PC-3 (cell line): Measurements from ENCODE around the gene CREB3L4. TPM values are rescaled to one million over a fixed set of nuclear protein-coding genes. Genes with fewer than 3 reads are reported as not detected.
"Not testable (repeated sequence)": the region's sequence is repeated elsewhere in the genome, so short reads cannot be mapped to it uniquely, and the experiment has no call there.

Experiments used
- ATAC-seq: fragments of 200-7000 bp; cut with Tn5 transposase; 2 replicates; pipeline ENCODE4 v1.9.1; 2020; ENCODE audit warnings: mild to moderate bottlenecking, moderate library complexity
- BruUV-seq: library from RNA; stranded (reverse); fragments of 400-500 nt; replicated peaks from 2 replicates; lab custom pipeline; 2021; lab: Mats Ljungman, UMichigan
- CTCF ChIA-PET: fragments of 300-600 bp; sonication (Branson Sonifier 250); formaldehyde crosslinking; loops from one replicate; lab custom pipeline; 2022; ENCODE audit warnings: antibody characterized with exemption; lab: Charles Lee
- POLR2A ChIA-PET: fragments of 300-600 bp; sonication (Branson Sonifier 250); formaldehyde crosslinking; loops from one replicate; lab custom pipeline; 2022; ENCODE audit warnings: antibody characterized with exemption; ENCODE audit not compliant: unreplicated experiment; lab: Charles Lee
- DNase-seq: peaks from one replicate; pipeline ENCODE4 v3.0.0-alpha.2; 2015
- H2AFZ ChIP-seq: fragments of 300-600 bp; sonication (generic); 2 replicates; pipeline ENCODE4 v1.6.0; 2016; ENCODE audit warnings: antibody characterized with exemption, low read length
- H3F3A ChIP-seq: fragments of 300-600 bp; sonication (generic); one replicate; pipeline ENCODE4 v1.6.0; 2017; ENCODE audit warnings: antibody characterized with exemption, low read length, control low read depth, mild to moderate bottlenecking; ENCODE audit not compliant: unreplicated experiment
- H3K27ac ChIP-seq: fragments of 300-600 bp; sonication (generic); 2 replicates; pipeline ENCODE4 v1.5.1; 2016; ENCODE audit warnings: mild to moderate bottlenecking, low read length
- H3K27me3 ChIP-seq: fragments of 300-600 bp; sonication (generic); 2 replicates; pipeline ENCODE4 v1.6.1; 2016; ENCODE audit warnings: low read length, mixed read lengths
- H3K36me3 ChIP-seq: fragments of 300-600 bp; sonication (generic); 2 replicates; pipeline ENCODE4 v1.6.1; 2016; ENCODE audit warnings: low read depth, mixed run types, low read length, mixed read lengths
- H3K4me1 ChIP-seq: fragments of 300-600 bp; sonication (generic); 2 replicates; pipeline ENCODE4 v1.5.1; 2016; ENCODE audit warnings: low read length; ENCODE audit not compliant: insufficient read depth
- H3K4me2 ChIP-seq: fragments of 300-600 bp; sonication (generic); 2 replicates; pipeline ENCODE4 v1.6.0; 2016; ENCODE audit warnings: low read length
- H3K4me3 ChIP-seq: fragments of 300-600 bp; sonication (generic); 2 replicates; pipeline ENCODE4 v1.5.1; 2016; ENCODE audit warnings: mild to moderate bottlenecking, low read length, mixed read lengths
- H3K79me2 ChIP-seq: fragments of 300-600 bp; sonication (generic); 2 replicates; pipeline ENCODE4 v1.6.1; 2017; ENCODE audit warnings: low read length, mixed read lengths
- H3K9ac ChIP-seq: fragments of 300-600 bp; sonication (generic); 2 replicates; pipeline ENCODE4 v1.6.0; 2016; ENCODE audit warnings: mild to moderate bottlenecking, low read length
- H3K9me2 ChIP-seq: fragments of 300-600 bp; sonication (generic); replicated peaks from 2 replicates; pipeline ENCODE4 v1.6.1; 2016; ENCODE audit warnings: mixed run types, low read length, mixed read lengths
- H3K9me3 ChIP-seq: fragments of 300-600 bp; sonication (generic); 2 replicates; pipeline ENCODE4 v1.6.1; 2016; ENCODE audit warnings: low read length, mixed read lengths
- H4K20me1 ChIP-seq: fragments of 300-600 bp; sonication (generic); 2 replicates; pipeline ENCODE4 v1.6.1; 2016; ENCODE audit warnings: low read length, mixed read lengths
- CTCF ChIP-seq: fragments of 300-600 bp; sonication (generic); conservative IDR thresholded peaks from 2 replicates; pipeline ENCODE4 v1.5.1; 2017; ENCODE audit warnings: antibody characterized with exemption, low read depth, mild to moderate bottlenecking, low read length
- EZH2 ChIP-seq: fragments of 300-600 bp; sonication (generic); IDR thresholded peaks from one replicate; pipeline ENCODE4 v1.6.1; 2017; ENCODE audit warnings: antibody characterized with exemption, mild to moderate bottlenecking, low read length; ENCODE audit not compliant: unreplicated experiment
- EZH2phosphoT487 ChIP-seq: fragments of 300-600 bp; sonication (generic); IDR thresholded peaks from 2 replicates; pipeline ENCODE4 v1.6.1; 2018; ENCODE audit warnings: mild to moderate bottlenecking, antibody characterized with exemption, low read length, borderline replicate concordance
- intact Hi-C: fragments of 100-400 bp; cut with micrococcal nuclease; formaldehyde crosslinking; loops from 2 replicates; pipeline ENCODE4 v1.9.0; 2023
- total RNA-seq: library from RNA; depleted of rRNA; stranded (reverse); fragments of >200 nt; gene quantifications from 2 replicates; pipeline ENCODE4 v1.2.3, GENCODE V29; 2014

Gene CREB3L4
- total RNA-seq, 1 experiment from 2014 or later = 28.7 TPM

DNA sequence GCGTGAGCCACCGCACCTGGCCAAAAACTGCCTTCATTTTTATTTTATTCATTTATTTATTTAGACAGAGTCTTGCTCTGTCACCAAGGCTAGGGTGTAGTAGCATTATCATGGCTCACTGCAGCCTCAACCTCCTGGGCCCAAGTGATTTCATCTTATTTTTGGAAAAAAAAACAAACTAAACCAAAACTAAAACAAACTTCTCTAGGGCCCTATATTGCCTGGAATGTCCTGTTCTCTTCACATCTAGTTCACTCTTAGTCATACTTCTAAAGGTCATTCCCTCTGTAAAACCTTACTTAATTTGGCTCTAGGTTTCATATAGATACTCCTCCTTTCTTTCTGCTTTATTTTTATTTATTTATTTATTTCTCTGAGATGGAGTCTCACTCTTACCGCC lies 38.4 kb downstream of the CREB3L4 start:
- POLR2A ChIA-PET = no interaction called here
- H2AFZ ChIP-seq = no peak overlapping the region
- H3K27ac ChIP-seq = no peak overlapping the region
- no peaks in the 10 kb centered on the region for H4K20me1 ChIP-seq
- H3K9ac ChIP-seq = no peak overlapping the region
- TF ChIP-seq CTCF = no peak
- no peak for TF ChIP-seq EZH2
- no peak for TF ChIP-seq EZH2phosphoT487
- ATAC-seq (no peak), DNase-seq (no peak)
- H3K9me2 ChIP-seq = no peaks in the 10 kb centered on the region
- H3F3A ChIP-seq = no peaks in the 10 kb centered on the region
- H3K4me2 ChIP-seq = no peak overlapping the region
- no peaks in the 10 kb centered on the region for H3K79me2 ChIP-seq
- CTCF ChIA-PET = no interaction called here
- H3K4me3 ChIP-seq = no peak overlapping the region
- no peaks in the 10 kb centered on the region for H3K27me3 ChIP-seq
- no TSS peak for BruUV-seq
- intact Hi-C loops = no loop called here
- H3K36me3 ChIP-seq = no peaks in the 10 kb centered on the region
- H3K9me3 ChIP-seq = no peaks in the 10 kb centered on the region
- no peaks in the 10 kb centered on the region for H3K4me1 ChIP-seq

- intact Hi-C loops = no loop called here
- POLR2A ChIA-PET = no interaction called here
- Histone ChIP-seq H3K9me2 (no peaks in the 10 kb centered on the region), H3K27ac (no peak overlapping the region), H3K27me3 (no peaks in the 10 kb centered on the region), H3F3A (no peaks in the 10 kb centered on the region), H3K36me3 (no peaks in the 10 kb centered on the region), H4K20me1 (no peaks in the 10 kb centered on the region), H3K9me3 (no peaks in the 10 kb centered on the region), H3K9ac (no peak overlapping the region), H3K4me3 (no peak overlapping the region), H3K4me2 (no peak overlapping the region), H2AFZ (no peak overlapping the region), H3K4me1 (0 out of 2 replicates have a peak, but pooled peaks cover 6% of the 10 kb centered on the region), H3K79me2 (no peaks in the 10 kb centered on the region)
- DNase-seq = no peak
- TF ChIP-seq EZH2phosphoT487 (no peak), CTCF (no peak), EZH2 (no peak)
- no TSS peak for BruUV-seq
- ATAC-seq = no peak
- CTCF ChIA-PET = no interaction called here
Observed at GRCh38 chr1:154012129-154012528, 44.4 kb downstream of the CREB3L4 start.

DNA sequence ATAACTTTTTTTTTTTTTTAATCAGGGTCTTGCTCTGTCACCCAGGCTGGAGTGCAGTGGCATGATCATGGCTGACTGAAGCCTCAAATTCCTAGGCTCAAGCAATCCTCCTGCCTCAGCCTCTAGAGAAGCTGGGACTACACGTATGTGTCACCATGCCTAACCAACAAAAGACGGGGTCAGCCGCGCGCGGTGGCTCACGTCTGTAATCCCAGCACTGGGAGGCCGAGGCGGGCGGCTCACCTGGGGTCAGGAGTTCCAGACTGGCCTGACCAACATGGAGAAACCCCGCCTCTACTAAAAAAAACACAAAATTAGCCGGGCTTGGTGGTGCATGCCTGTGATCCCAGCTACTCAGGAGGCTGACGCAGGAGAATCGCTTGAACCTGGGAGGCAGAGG lies 44.8 kb downstream of the CREB3L4 start:
- POLR2A ChIA-PET, ATAC-seq, H3K4me2 ChIP-seq, intact Hi-C loops, H3K36me3 ChIP-seq, H3K9me3 ChIP-seq, DNase-seq, H3K9ac ChIP-seq, H3K9me2 ChIP-seq, H3K27ac ChIP-seq, H4K20me1 ChIP-seq, BruUV-seq, H3K4me1 ChIP-seq, H3F3A ChIP-seq, H3K4me3 ChIP-seq, CTCF ChIA-PET, H3K27me3 ChIP-seq, H2AFZ ChIP-seq, H3K79me2 ChIP-seq: not testable (repeated sequence)
